CD14-positive monocyte (primary cell): ENCODE results near the gene BTBD9. TPM values are rescaled to one million over a fixed set of nuclear protein-coding genes. Genes with fewer than 3 reads are reported as not detected.

Source experiments
- DNase-seq, 3 donors: peaks; one replicate each; pipeline ENCODE4 v3.0.0-alpha.2; 2011 to 2022
- H2AFZ ChIP-seq: 2 replicates; pipeline ENCODE4 v1.6.0; 2012; ENCODE audit warnings: mild to moderate bottlenecking, low read depth, low read length, inconsistent platforms; ENCODE audit not compliant: insufficient read depth, poor library complexity, severe bottlenecking
- H3K27ac ChIP-seq, 2 donors: 1 replicate in 1 of 2; 2 replicates in 1 of 2; pipeline ENCODE4 v1.5.1; 2012 to 2013; ENCODE audit warnings: low read length in 2 of 2, control low read depth in 1 of 2, inconsistent platforms in 1 of 2, low read depth in 1 of 2, mild to moderate bottlenecking in 1 of 2
- H3K27me3 ChIP-seq, 2 donors: one replicate each; pipeline versions ENCODE4 v1.6.0 to v1.6.1; 2011 to 2013; ENCODE audit warnings: low read length in 2 of 2; ENCODE audit not compliant: control insufficient read depth in 2 of 2, insufficient read depth in 2 of 2
- H3K36me3 ChIP-seq, 2 donors: replicated peaks in 1 of 2; 1 replicate in 1 of 2; 2 replicates in 1 of 2; pipeline versions ENCODE4 v1.5.1 to v1.6.1; 2012 to 2013; ENCODE audit warnings: low read length in 2 of 2, control low read depth in 1 of 2, inconsistent platforms in 1 of 2, mild to moderate bottlenecking in 1 of 2; ENCODE audit not compliant: insufficient read depth in 2 of 2, control insufficient read depth in 1 of 2
- H3K4me1 ChIP-seq, 2 donors: 1 replicate in 1 of 2; 2 replicates in 1 of 2; pipeline versions ENCODE4 v1.5.1 to v1.6.1; 2012 to 2013; ENCODE audit warnings: low read length in 2 of 2, control low read depth in 1 of 2, inconsistent platforms in 1 of 2, mild to moderate bottlenecking in 1 of 2, moderate library complexity in 1 of 2; ENCODE audit not compliant: insufficient read depth in 2 of 2, control insufficient read depth in 1 of 2
- H3K4me2 ChIP-seq: replicated peaks from 2 replicates; pipeline ENCODE3; 2012; ENCODE audit warnings: low read length, moderate library complexity, mild to moderate bottlenecking; ENCODE audit not compliant: poor library complexity, severe bottlenecking; ENCODE audit errors: extremely low read depth
- H3K4me3 ChIP-seq, 3 experiments: fragments of 200-600 bp in 1 of 3; sonication (generic) in 1 of 3; replicated peaks in 1 of 3; 1 replicate in 2 of 3; 2 replicates in 1 of 3; pipeline ENCODE4 v1.5.1; 2011 to 2013; ENCODE audit warnings: low read length in 3 of 3, mild to moderate bottlenecking in 3 of 3, control low read depth in 2 of 3, low read depth in 2 of 3, inconsistent platforms in 1 of 3, moderate library complexity in 1 of 3
- H3K79me2 ChIP-seq: 2 replicates; pipeline ENCODE4 v1.6.0; 2012; ENCODE audit warnings: mild to moderate bottlenecking, control low read depth, inconsistent platforms, low read length, moderate library complexity; ENCODE audit not compliant: insufficient read depth
- H3K9ac ChIP-seq: 2 replicates; pipeline ENCODE4 v1.6.0; 2017; ENCODE audit warnings: low read length, mild to moderate bottlenecking; ENCODE audit not compliant: insufficient read depth, poor library complexity, severe bottlenecking
- H3K9me3 ChIP-seq, 2 donors: replicated peaks in 1 of 2; 1 replicate in 1 of 2; 2 replicates in 1 of 2; pipeline versions ENCODE4 v1.5.1 to v1.6.1; 2012 to 2013; ENCODE audit warnings: low read length in 2 of 2, control low read depth in 1 of 2; ENCODE audit not compliant: control insufficient read depth in 1 of 2, insufficient read depth in 1 of 2
- H4K20me1 ChIP-seq: 2 replicates; pipeline ENCODE4 v1.6.0; 2012; ENCODE audit warnings: mild to moderate bottlenecking, low read length, control low read depth, moderate library complexity; ENCODE audit not compliant: insufficient read depth
- H3K27ac Mint-ChIP-seq, 7 donors: one replicate each; pipeline ENCODE4 v1.8.0; 2020; ENCODE audit warnings: mild to moderate bottlenecking in 7 of 7, mixed read lengths in 7 of 7, moderate library complexity in 6 of 7, inconsistent platforms in 2 of 7
- H3K27me3 Mint-ChIP-seq, 3 donors: one replicate each; pipeline ENCODE4 v1.8.0; 2021 to 2022; ENCODE audit warnings: low read depth in 3 of 3, mild to moderate bottlenecking in 3 of 3, mixed read lengths in 3 of 3, moderate library complexity in 3 of 3, inconsistent platforms in 1 of 3
- H3K36me3 Mint-ChIP-seq, 2 donors: one replicate each; pipeline ENCODE4 v1.8.0; 2020; ENCODE audit warnings: mixed read lengths in 2 of 2, inconsistent platforms in 1 of 2, mild to moderate bottlenecking in 1 of 2
- H3K4me1 Mint-ChIP-seq: one replicate; pipeline ENCODE4 v1.8.0; 2020; ENCODE audit warnings: mild to moderate bottlenecking, mixed read lengths
- H3K4me3 Mint-ChIP-seq, 2 donors: one replicate each; pipeline ENCODE4 v1.8.0; 2020; ENCODE audit warnings: mild to moderate bottlenecking in 2 of 2, mixed read lengths in 2 of 2, moderate library complexity in 1 of 2
- H3K9me3 Mint-ChIP-seq, 7 donors: one replicate each; pipeline ENCODE4 v1.8.0; 2020 to 2022; ENCODE audit warnings: mixed read lengths in 7 of 7, mild to moderate bottlenecking in 6 of 7, moderate library complexity in 6 of 7, inconsistent platforms in 2 of 7
- CTCF ChIP-seq: fragments of 200-600 bp; IDR thresholded peaks from one replicate; pipeline ENCODE4 v1.8.0; 2022; ENCODE audit warnings: antibody characterized with exemption, mild to moderate bottlenecking
- WGBS: methylation state at CpG from one replicate; pipeline ENCODE4 v1.1.5; 2013; ENCODE audit warnings: missing lambda C conversion rate; ENCODE audit not compliant: insufficient coverage; 5-methylcytosine and 5-hydroxymethylcytosine counted together
- intact Hi-C, 2 donors: fragments of 100-400 bp; cut with micrococcal nuclease; formaldehyde crosslinking; loops; one replicate each; pipeline versions ENCODE4 v1.15.0 to v1.15.1; 2023
- polyA plus RNA-seq, 3 donors: library from polyadenylated mRNA; depleted of rRNA in 1 of 3; unstranded in 2 of 3; stranded (reverse) in 1 of 3; fragments of 300-500 nt in 2 of 3; fragments of >200 nt in 1 of 3; fragmentation: Illumina TruSeq in 2 of 3; gene quantifications; 1 replicate in 2 of 3; 2 replicates in 1 of 3; pipeline ENCODE4 v1.2.3, GENCODE V29; 2012 to 2021

Gene BTBD9
- polyA plus RNA-seq, 3 donors, result 5.2 to 7.5 (median 6.2) TPM

DNA sequence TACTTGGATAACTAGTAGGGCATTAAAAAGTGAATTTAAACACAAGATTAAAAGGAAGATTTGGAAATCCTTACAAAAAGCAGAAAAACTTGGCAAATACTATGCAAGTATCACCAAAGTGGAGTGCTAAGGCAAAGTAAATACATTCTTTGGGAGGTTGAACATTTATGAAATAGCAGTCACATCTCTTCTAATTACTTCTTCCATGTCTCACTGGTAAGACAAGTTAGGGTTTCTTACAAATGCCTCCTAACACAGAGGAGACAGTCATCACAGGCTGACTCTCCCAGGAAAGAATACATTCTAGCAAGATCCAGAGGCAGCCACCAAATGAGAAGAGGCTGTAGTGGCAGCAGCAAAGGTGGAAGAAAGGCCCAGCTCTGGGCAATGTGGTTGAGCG lies 298.2 kb downstream of the BTBD9 start:
- no peak overlapping the region for H3K27ac ChIP-seq
- TF ChIP-seq CTCF, result no peak
- peaks cover 8 to 18% of the 10 kb centered on the region in 2 donors for H3K36me3 Mint-ChIP-seq
- H3K9me3 ChIP-seq, result peaks cover 0 to under 1% of the 10 kb centered on the region in 2 donors
- no peak overlapping the region for H3K4me3 Mint-ChIP-seq
- H4K20me1 ChIP-seq, result no peaks in the 10 kb centered on the region
- intact Hi-C loops, result no loop called here
- no peak overlapping the region for H2AFZ ChIP-seq
- no peaks in the 10 kb centered on the region for H3K27me3 Mint-ChIP-seq
- no peaks in the 10 kb centered on the region for H3K4me1 Mint-ChIP-seq
- peaks cover 0 to 4% (median 2%) of the 10 kb centered on the region in 7 donors for H3K9me3 Mint-ChIP-seq
- H3K27me3 ChIP-seq, result no peaks in the 10 kb centered on the region
- H3K79me2 ChIP-seq, result no peaks in the 10 kb centered on the region
- whole genome bisulfite sequencing, result no CpG with 5 or more reads among the region's 1 CpG
- H3K4me1 ChIP-seq, result no peaks in the 10 kb centered on the region
- DNase-seq, result no peak
- peaks cover 0 to 9% of the 10 kb centered on the region in 2 donors for H3K36me3 ChIP-seq
- no peak overlapping the region for H3K27ac Mint-ChIP-seq
- no peak overlapping the region for H3K4me2 ChIP-seq
- no peak overlapping the region for H3K9ac ChIP-seq
- H3K4me3 ChIP-seq, result no peak overlapping the region

DNA sequence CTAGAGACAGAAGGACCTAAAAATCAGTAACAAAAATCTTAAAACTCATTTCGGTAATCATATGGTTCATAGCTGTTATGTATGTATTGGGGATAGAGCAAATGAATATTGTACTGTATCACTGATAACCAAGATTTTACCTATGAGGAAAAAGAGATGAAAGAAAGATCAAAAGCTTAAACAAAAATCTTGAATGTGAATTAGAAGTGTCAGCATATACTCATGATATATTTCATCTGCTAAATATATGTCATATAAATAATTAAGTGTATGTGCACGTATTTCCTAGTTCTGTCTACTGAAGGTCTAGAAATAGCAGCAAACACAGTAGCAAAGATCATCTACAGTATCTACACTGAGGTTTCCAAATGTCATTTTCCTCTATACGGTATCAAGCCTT lies 299.8 kb downstream of the BTBD9 start:
- H3K4me1 ChIP-seq, result no peaks in the 10 kb centered on the region
- Mint-ChIP-seq H3K27me3 (no peaks in the 10 kb centered on the region), H3K4me1 (no peaks in the 10 kb centered on the region), H3K27ac (no peak overlapping the region), H3K9me3 (peaks cover 3 to 18% (median 13%) of the 10 kb centered on the region in 7 donors), H3K36me3 (peaks cover 10 to 16% of the 10 kb centered on the region in 2 donors), H3K4me3 (no peak overlapping the region)
- intact Hi-C loops, result no loop called here
- no peaks in the 10 kb centered on the region for H3K79me2 ChIP-seq
- H3K27me3 ChIP-seq, result no peaks in the 10 kb centered on the region
- no peak for TF ChIP-seq CTCF
- no peak overlapping the region for H3K27ac ChIP-seq
- H3K4me3 ChIP-seq, result no peak overlapping the region
- H3K4me2 ChIP-seq, result no peak overlapping the region
- H3K36me3 ChIP-seq, result peaks cover 0 to 9% of the 10 kb centered on the region in 2 donors
- no peak for DNase-seq
- H3K9ac ChIP-seq, result no peak overlapping the region
- H2AFZ ChIP-seq, result no peak overlapping the region
- no peaks in the 10 kb centered on the region for H4K20me1 ChIP-seq
- H3K9me3 ChIP-seq, result peaks cover 6 to 17% of the 10 kb centered on the region in 2 donors
- WGBS, result no CpG with 5 or more reads among the region's 3 CpGs
